LNCaP clone FGC (cell line): ENCODE data around the gene NMNAT3.
"Not testable (repeated sequence)": the region's sequence is repeated elsewhere in the genome, so short reads cannot be mapped to it uniquely, and the experiment has no call there.

ENCODE experiments used
- DNase-seq: peaks from one replicate; pipeline ENCODE4 v3.0.0-alpha.2; 2011; ENCODE audit warnings: low read depth
- H3K4me3 ChIP-seq: 2 replicates; pipeline ENCODE4 v1.5.1; 2011; ENCODE audit warnings: mild to moderate bottlenecking, low read depth, low read length, control low read depth
- CTCF ChIP-seq: IDR thresholded peaks from 2 replicates; pipeline ENCODE4 v1.5.1; 2012; ENCODE audit warnings: mild to moderate bottlenecking; ENCODE audit not compliant: control insufficient read depth, insufficient read depth; ENCODE audit errors: extremely low read depth

NMNAT3 gene

DNA sequence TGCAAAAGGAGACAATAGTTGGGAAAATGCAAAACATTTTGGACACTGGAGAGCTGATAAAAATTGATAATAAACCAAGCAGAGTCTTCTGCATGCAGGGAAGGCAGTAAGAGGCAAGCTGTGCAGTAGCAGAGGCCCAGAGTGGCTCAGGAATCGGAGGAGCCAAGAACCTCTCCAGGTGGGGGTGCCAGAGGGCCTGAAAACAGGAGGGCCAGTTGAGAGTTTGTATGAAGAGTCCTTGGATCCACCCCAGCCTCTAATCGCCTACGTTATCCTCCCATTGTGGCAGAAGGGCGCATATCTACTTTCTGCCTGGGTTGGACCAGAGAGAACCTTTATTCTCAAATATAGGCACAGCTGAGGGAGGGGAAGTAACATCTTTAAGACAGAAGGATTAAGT is 89.3 kb downstream of the NMNAT3 start:
- peak; percentile 29; the same call in 1 of the 2 replicates for TF ChIP-seq CTCF
- no peak for DNase-seq
- no peak overlapping the region for H3K4me3 ChIP-seq

DNA sequence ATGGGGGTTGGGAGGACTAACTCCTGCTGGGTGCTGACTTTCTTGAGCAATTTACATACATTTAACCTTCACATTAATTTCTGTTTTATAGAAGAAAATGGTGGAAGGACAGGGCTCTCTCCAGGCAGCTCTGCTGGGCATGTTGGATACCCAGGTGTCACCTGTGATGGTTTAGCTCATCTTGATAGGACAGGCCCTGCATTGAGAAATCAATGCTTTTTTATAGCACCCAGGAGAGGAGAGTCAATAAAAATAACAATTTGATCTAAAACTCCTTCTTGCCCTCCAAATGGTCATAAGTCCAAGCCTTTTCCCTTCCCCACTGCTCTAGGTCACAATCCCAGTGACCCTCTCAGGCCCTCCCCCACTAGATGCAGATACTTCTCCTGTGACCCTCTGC is 90.0 kb downstream of the NMNAT3 start:
- TF ChIP-seq CTCF = no peak
- no peak for DNase-seq
- H3K4me3 ChIP-seq = no peak overlapping the region

- no peak overlapping the region for H3K4me3 ChIP-seq
- DNase-seq = no peak
- no peak for TF ChIP-seq CTCF
Observed at GRCh38 chr3:139586420-139587017, 91.3 kb downstream of the NMNAT3 start.

GRCh38 chr3:139585820-139586219 is 92.0 kb downstream of the NMNAT3 start:
- TF ChIP-seq CTCF = no peak
- no peak overlapping the region for H3K4me3 ChIP-seq
- DNase-seq = no peak

GRCh38 chr3:139583651-139584050 is 94.1 kb downstream of the NMNAT3 start:
- not testable (repeated sequence) for H3K4me3 ChIP-seq, DNase-seq

DNA sequence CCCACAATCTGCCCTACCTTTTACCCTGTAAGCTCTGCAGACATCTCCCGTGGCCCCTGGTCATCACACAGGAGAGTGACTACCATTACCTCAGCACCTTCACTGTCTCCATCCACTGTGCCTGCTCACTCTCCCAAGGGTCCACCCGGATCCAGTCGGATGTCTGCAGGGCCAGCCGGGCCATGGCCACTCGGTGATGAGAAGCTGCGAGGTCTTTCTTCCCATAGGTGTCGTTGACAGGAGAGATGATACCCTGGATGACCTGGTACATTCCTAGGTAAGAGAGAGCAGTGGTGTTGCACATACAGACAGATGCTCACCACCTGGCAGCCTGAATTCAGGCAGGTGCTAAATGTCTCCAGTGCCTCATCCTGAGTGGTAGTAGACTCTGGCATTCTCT is 99.0 kb downstream of the NMNAT3 start:
- H3K4me3 ChIP-seq = no peak overlapping the region
- DNase-seq = no peak
- no peak for TF ChIP-seq CTCF

DNA sequence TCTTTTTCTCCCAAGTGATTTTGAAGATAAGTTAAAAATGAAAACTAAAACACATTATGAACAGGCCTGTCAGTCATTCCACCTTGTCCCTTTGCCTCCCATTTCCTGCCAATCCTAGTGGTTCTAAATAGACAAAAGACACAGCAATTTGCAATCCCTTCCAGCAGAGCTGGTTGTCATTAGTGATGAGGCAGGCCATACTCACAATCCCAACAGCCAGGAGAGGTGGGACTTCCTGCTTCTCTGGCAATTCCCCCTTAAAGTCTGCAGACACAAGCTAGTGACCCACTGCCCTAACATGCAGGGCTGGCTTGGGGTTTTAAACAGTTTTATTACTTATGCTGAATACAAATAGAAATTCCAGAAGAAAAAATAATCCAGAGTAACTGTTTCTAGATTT is 99.9 kb downstream of the NMNAT3 start:
- DNase-seq = no peak
- no peak overlapping the region for H3K4me3 ChIP-seq
- TF ChIP-seq CTCF = no peak
